Amniotic stem cell (primary cell): ENCODE measurements around the gene TRMT61B.

Experiments
- DNase-seq: peaks from one replicate; lab custom pipeline; 2025; lab: John Stamatoyannopoulos, UW

Gene TRMT61B

GRCh38 chr2:28855977-28856376 lies 14.1 kb downstream of the TRMT61B start:
- DNase-seq: no peak

DNA sequence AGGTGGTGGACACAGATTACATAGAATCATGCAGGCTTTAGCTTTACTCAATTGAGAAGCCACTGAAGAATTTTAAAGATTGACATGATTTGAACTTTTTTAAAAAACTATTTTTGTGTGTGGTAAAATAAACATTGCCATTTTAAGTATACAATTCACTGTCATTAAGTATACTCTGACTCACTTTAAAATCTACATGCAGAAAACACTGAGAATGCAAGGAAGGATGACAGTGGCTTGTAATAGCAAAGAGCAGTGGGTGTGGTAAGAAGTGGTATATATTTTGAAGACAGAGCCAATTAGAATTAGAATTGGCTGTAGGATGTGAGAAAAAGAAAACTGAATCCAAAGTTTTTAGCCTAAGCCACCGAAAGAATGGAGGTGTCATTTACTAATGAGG lies 14.9 kb downstream of the TRMT61B start:
- no peak for DNase-seq

DNA sequence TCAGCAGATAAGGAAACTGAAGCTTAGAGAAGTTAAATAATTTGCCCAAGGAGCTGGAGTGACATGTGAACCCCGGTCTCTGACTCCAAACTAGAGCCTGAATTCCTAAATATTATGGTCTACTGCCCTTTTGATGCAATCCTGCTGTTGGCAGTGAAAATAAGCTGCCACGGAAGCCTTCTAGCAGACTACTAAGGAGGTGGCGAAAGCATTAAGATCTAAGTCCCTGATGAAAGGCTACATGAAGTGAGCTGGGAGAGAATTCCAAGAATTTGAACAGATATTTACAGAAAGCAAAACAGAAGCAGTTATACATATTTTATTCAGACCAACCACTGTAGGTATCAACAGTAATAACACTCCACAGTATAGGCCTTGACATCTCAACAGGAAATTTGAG lies 28.1 kb downstream of the TRMT61B start:
- DNase-seq: no peak

DNA sequence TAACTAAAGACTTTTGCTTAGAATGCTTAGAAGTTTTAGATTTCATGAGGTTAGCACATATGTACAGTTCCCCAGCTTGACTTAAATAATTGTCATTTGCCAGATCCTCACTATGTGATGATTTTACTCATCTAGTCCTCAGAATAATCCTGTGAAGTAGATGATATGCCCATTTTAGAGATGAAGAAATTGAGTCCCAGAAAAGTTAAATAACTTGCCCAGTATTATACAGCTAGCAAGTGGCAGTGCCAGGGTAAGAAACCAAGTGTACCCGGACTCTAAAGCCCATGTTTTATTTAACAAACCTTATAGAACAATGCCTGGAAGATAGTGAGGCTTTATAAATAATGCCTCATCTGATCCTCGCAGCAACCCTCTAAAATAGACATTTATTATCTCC lies 31.1 kb downstream of the TRMT61B start:
- no peak for DNase-seq

- no peak for DNase-seq
These were observed 34.3 kb downstream of the TRMT61B start for GRCh38 chr2:28835781-28836180.

GRCh38 chr2:28833740-28834470 lies 36.2 kb downstream of the TRMT61B start:
- no peak for DNase-seq

GRCh38 chr2:28828382-28828781 lies 41.7 kb downstream of the TRMT61B start:
- DNase-seq: no peak

DNA sequence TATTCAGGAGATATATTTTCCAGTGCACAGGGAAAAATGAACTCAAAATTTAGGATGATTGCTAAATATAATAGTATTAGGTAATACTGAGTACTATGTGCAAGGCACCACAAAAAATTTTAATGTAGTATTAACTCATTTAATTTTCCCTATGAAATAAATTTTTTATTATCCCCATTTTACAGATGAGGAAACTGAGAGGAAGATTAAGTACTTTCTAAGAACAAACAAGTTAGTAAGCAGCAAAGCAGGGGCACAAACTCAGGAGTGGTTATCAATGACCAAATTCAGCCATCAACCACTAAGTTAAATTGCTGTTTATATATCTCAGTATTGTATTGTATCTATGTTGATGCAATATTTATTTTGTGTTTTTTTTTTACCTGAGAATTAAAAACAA lies 45.2 kb downstream of the TRMT61B start:
- no peak for DNase-seq

DNA sequence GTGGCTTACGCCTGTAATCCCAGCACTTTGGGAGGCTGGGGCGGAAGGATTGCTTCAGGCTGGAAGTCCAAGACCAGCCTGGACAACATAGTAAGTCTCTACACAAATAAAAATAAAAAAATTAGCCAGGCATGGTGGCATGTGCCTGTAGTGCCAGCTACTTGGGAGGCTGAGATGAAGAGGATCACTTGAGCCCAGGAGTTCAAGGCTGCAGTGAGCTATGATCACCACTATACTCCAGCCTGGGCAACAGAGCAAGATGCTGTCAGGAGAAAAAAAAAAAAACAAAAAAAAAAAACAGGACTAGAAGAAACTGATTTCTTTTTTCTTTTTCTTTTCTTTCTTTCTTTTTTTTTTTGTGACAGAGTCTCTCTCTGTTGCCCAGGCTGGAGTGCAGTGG lies 45.9 kb downstream of the TRMT61B start:
- no peak for DNase-seq

- DNase-seq: no peak
These were observed 48.1 kb downstream of the TRMT61B start for GRCh38 chr2:28822036-28822435.

- no peak for DNase-seq
These were observed 48.7 kb downstream of the TRMT61B start for GRCh38 chr2:28821295-28821958.

DNA sequence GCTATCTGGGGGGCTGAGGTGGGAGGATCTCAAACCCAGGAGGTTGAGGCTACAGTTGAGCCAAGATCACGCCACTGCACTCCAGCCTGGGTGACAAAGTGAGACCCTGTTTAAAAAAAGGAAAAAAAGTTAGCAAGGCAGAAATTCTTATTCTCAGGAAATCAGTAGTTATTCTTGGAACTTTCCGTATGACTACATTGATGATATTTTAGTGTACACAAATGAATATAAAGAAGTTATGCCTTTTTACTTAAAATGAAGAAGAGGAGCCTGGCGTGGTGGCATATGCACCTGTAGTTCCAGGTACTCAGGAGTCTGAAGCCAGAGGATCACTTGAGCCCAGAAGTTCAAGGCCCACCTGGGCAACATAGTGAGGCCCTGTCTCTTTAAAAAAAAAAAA lies 52.1 kb downstream of the TRMT61B start:
- no peak for DNase-seq

DNA sequence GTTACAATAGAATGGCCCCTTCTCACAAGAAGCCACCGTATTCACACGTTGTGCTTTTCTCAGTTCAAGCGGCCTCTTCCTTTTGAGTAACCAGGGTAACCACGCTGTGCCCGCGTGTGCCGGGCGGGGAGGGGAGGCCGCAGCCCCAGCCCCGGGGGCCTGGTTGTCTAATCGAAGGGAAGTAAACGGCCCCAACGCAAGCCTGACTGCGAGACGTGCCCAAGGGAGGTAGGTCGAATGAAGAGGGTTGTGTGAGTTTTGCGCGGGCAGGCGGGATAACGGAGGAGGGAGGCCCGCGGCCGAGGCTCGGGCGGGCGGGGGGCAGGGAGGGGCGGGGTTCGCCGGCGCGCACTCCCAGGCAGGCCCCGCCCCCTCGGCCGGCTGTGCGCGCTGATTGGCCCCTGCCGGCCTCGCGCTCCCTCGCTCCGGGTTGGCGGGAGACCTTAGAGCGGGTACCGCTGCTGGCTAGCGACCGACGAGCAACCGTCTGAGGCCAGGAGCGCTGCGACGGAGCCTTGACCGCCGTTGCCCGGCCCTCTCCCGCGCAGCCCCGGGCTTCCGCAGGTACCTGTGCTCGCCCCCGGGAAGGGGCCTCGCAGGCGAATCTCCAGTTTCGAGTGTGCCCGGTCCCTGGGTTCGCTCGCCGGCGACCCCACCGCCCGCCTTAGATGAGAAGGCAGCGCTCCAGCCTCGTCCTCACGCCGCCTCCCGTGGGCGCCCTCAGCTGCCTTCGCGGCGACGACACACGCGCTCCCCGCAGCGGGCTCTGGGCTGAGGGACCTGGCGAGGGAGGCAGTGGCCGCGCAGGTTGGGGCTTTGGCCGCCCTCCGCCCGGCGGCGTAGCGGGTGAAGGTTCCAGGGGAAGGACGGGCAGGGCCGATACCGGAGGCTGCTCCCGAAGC lies 59.5 kb downstream of the TRMT61B start, which contains the start of gene SPDYA:
TSS of gene SPDYA (plus strand) at position 451 of the 902 bp plus-strand sequence. CDS start 5,181 bp downstream, outside the sequence.
- no peak for DNase-seq

DNA sequence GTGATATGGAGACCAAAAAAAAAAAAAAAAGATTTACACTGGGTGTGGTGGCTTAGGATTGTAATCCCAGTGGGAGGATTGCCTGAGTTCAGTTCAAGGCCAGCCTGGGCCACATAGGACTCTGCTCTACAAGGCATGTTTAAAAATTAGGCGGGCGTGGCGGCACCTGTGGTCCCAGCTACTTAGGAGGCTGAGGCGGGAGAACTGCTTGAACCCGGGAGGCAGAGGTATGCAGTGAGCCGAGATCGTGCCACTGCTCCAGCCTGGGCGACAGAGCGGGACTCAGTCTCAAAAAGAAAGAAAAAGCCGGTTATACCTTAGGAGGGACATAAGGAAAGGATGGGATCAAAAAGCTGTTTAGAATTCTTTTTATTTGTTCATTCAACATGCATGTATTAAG lies 60.2 kb downstream of the TRMT61B start:
- no peak for DNase-seq

DNA sequence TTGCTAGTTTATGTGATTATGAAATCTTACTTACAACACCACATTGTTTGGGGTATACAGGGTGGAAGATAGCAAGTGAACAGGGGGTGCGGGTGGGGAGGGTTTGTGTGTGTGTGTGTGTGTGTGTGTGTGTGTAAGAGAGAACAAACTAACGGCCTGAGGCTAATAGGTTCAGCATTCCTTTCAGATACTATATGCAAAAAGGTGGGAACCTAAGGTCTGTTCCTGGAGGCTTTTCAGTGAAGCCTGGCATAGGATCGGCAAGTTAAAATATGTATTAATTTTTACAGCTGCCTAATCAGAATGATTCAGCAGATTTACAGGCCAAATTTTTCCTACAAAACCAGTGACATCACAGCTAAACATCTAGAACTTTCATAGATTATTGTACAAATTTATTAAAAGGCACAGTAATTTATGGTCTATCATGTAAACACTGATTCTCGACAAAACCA lies 67.1 kb downstream of the TRMT61B start:
- DNase-seq: no peak

DNA sequence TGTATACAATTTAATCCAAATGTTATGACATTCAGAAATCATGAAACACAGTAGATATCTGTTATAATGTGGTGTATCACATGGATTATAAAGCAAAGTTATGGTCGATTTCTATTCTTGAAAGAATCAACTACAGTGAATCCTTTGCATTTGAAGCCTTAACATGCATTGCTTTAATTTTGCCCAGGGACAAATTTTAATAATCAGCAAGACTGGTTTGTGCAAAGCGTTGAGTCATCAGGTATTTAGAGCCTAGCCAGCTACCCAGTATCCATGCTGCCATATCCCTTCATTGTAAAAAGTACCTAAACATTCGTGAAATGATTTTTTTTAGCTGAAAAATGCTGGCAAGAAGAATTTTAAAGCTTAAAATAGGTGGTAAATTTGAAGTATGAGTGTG lies 68.4 kb downstream of the TRMT61B start:
- no peak for DNase-seq
